CD4-positive, alpha-beta T cell treated with Interleukin-2 at 100 ng/mL for 4 hours (primary cell): ENCODE measurements around the gene CBR4.
A peak's percentile ranks its signal among the peaks of the same experiment; 100 is the strongest.
"Not testable (repeated sequence)": the region's sequence is repeated elsewhere in the genome, so short reads cannot be mapped to it uniquely, and the experiment has no call there.

ENCODE experiments used
- DNase-seq: peaks from one replicate; pipeline ENCODE4 v3.0.0-alpha.2; 2020; ENCODE audit warnings: low spot score

CBR4 gene

GRCh38 chr4:169010125-169011023 lies at the start of gene CBR4:
TSS of gene CBR4 (minus strand) at chr4:169010255. CDS start at chr4:169010089, 166 bp downstream.
- DNase-seq: peak; percentile 97

GRCh38 chr4:169059306-169060211 lies 49.5 kb upstream of the CBR4 start:
- no peak for DNase-seq

GRCh38 chr4:169058312-169058711 lies 48.3 kb upstream of the CBR4 start:
- DNase-seq: no peak

- DNase-seq: no peak
Observed at GRCh38 chr4:169054879-169055278, 44.8 kb upstream of the CBR4 start.

- no peak for DNase-seq
Observed at GRCh38 chr4:169052594-169052945, 42.5 kb upstream of the CBR4 start.

- DNase-seq: no peak
Observed at GRCh38 chr4:169051761-169052593, 41.9 kb upstream of the CBR4 start.

- no peak for DNase-seq
Observed at GRCh38 chr4:169050881-169051760, 41.1 kb upstream of the CBR4 start.

- DNase-seq: no peak
Observed at GRCh38 chr4:169050284-169050683, 40.2 kb upstream of the CBR4 start.

- DNase-seq: no peak
Observed at GRCh38 chr4:169048868-169049414, 38.9 kb upstream of the CBR4 start.

- no peak for DNase-seq
Observed at GRCh38 chr4:169047956-169048355, 37.9 kb upstream of the CBR4 start.

- no peak for DNase-seq
Observed at GRCh38 chr4:169045862-169046584, 36.0 kb upstream of the CBR4 start.

- DNase-seq: no peak
Observed at GRCh38 chr4:169044714-169045447, 34.8 kb upstream of the CBR4 start.

GRCh38 chr4:169042608-169043007 lies 32.6 kb upstream of the CBR4 start:
- no peak for DNase-seq

- no peak for DNase-seq
Observed at GRCh38 chr4:169040559-169041261, 30.7 kb upstream of the CBR4 start.

GRCh38 chr4:169039251-169039954 lies 29.3 kb upstream of the CBR4 start:
- no peak for DNase-seq

GRCh38 chr4:169037506-169037905 lies 27.5 kb upstream of the CBR4 start:
- DNase-seq: no peak

GRCh38 chr4:169035871-169036620 lies 26.0 kb upstream of the CBR4 start:
- DNase-seq: not testable (repeated sequence)
